Parathyroid adenoma (tissue), 2 donors: Measurements from ENCODE around the gene TBC1D20.
A peak's percentile ranks its signal among the peaks of the same experiment; 100 is the strongest.

Source experiments
- H2AFZ ChIP-seq: fragments of 300-600 bp; sonication (generic); one replicate; pipeline ENCODE4 v1.7.0; 2017; ENCODE audit warnings: antibody characterized with exemption, mild to moderate bottlenecking
- H3K27ac ChIP-seq: fragments of 300-600 bp; sonication (generic); one replicate; pipeline ENCODE4 v1.7.0; 2017
- H3K27me3 ChIP-seq: fragments of 300-600 bp; sonication (generic); one replicate; pipeline ENCODE4 v1.7.0; 2017; ENCODE audit warnings: low read length; ENCODE audit not compliant: control insufficient read depth, insufficient read depth
- H3K36me3 ChIP-seq: fragments of 300-600 bp; sonication (generic); one replicate; pipeline ENCODE4 v1.7.0; 2017; ENCODE audit warnings: low read length; ENCODE audit not compliant: control insufficient read depth, insufficient read depth
- H3K4me1 ChIP-seq: fragments of 300-600 bp; sonication (generic); one replicate; pipeline ENCODE4 v1.7.0; 2017; ENCODE audit warnings: control low read depth
- H3K4me2 ChIP-seq: fragments of 300-600 bp; sonication (generic); one replicate; pipeline ENCODE4 v1.7.0; 2017; ENCODE audit warnings: low read length
- H3K4me3 ChIP-seq: fragments of 300-600 bp; sonication (generic); one replicate; pipeline ENCODE4 v1.7.0; 2017; ENCODE audit warnings: low read depth, low read length
- H3K79me2 ChIP-seq: fragments of 300-600 bp; sonication (generic); one replicate; pipeline ENCODE4 v1.7.0; 2017; ENCODE audit warnings: control low read depth
- H3K9ac ChIP-seq: fragments of 300-600 bp; sonication (generic); one replicate; pipeline ENCODE4 v1.7.0; 2017; ENCODE audit warnings: mild to moderate bottlenecking
- H3K9me3 ChIP-seq: fragments of 300-600 bp; sonication (generic); one replicate; pipeline ENCODE4 v1.7.0; 2017; ENCODE audit warnings: low read length; ENCODE audit not compliant: control insufficient read depth
- CTCF ChIP-seq: fragments of 300-600 bp; sonication (generic); IDR thresholded peaks from one replicate; pipeline ENCODE4 v1.7.0; 2017; ENCODE audit warnings: antibody characterized with exemption, mild to moderate bottlenecking
- donor health status: primary hyperparathyroidism.

Gene TBC1D20

GRCh38 chr20:412081-412480 is 50.3 kb downstream of the TBC1D20 start:
- H3K9ac ChIP-seq, result no peak overlapping the region
- peaks cover 28% of the 10 kb centered on the region for H3K79me2 ChIP-seq
- H3K4me3 ChIP-seq, result no peak overlapping the region
- TF ChIP-seq CTCF, result no peak
- H3K9me3 ChIP-seq, result no peaks in the 10 kb centered on the region
- no peak overlapping the region for H2AFZ ChIP-seq
- no peaks in the 10 kb centered on the region for H3K36me3 ChIP-seq
- peaks cover 12% of the 10 kb centered on the region for H3K4me1 ChIP-seq
- H3K27ac ChIP-seq, result no peak overlapping the region
- H3K27me3 ChIP-seq, result no peaks in the 10 kb centered on the region
- H3K4me2 ChIP-seq, result no peak overlapping the region

GRCh38 chr20:409697-410559 is 52.4 kb downstream of the TBC1D20 start:
- Histone ChIP-seq H3K27ac (no peak overlapping the region), H3K9me3 (no peaks in the 10 kb centered on the region), H3K4me1 (peaks cover 12% of the 10 kb centered on the region), H3K4me3 (peak overlapping the region; percentile 95), H3K4me2 (peak overlapping the region; percentile 97), H3K36me3 (no peaks in the 10 kb centered on the region), H3K79me2 (peaks cover 26% of the 10 kb centered on the region), H2AFZ (no peak overlapping the region), H3K27me3 (no peaks in the 10 kb centered on the region), H3K9ac (no peak overlapping the region)
- TF ChIP-seq CTCF, result no peak

GRCh38 chr20:408843-409696 is 53.3 kb downstream of the TBC1D20 start:
- Histone ChIP-seq H3K27ac (peak overlapping the region; percentile 90), H3K4me3 (peak overlapping the region; percentile 95), H2AFZ (peak overlapping the region; percentile 92), H3K36me3 (no peaks in the 10 kb centered on the region), H3K27me3 (no peaks in the 10 kb centered on the region), H3K4me1 (peaks cover 12% of the 10 kb centered on the region), H3K79me2 (peaks cover 26% of the 10 kb centered on the region), H3K9me3 (no peaks in the 10 kb centered on the region), H3K9ac (peak overlapping the region; percentile 96), H3K4me2 (peak overlapping the region; percentile 97)
- TF ChIP-seq CTCF, result no peak

GRCh38 chr20:407953-408842 is 54.1 kb downstream of the TBC1D20 start, which contains the start of gene RBCK1:
Gene RBCK1 (plus strand): TSS chr20:408299. CDS start chr20:408758, 459 bp downstream.
- peak within 1 kb of the TSS; percentile 90 for H3K27ac ChIP-seq
- TF ChIP-seq CTCF, result no peak

More at GRCh38 chr20:407953-408842, 54.1 kb downstream of the TBC1D20 start, which contains the start of gene RBCK1:
- Histone ChIP-seq H3K4me3 (peak within 1 kb of the TSS; percentile 95), H2AFZ (peak within 1 kb of the TSS; percentile 92), H3K9me3 (no peaks in the 10 kb centered on the region), H3K4me1 (peaks cover 12% of the 10 kb centered on the region), H3K27me3 (no peaks in the 10 kb centered on the region), H3K4me2 (peak within 1 kb of the TSS; percentile 97), H3K9ac (peak within 1 kb of the TSS; percentile 96), H3K36me3 (no peaks in the 10 kb centered on the region), H3K79me2 (peaks cover 26% of the 10 kb centered on the region)
